GM21423 (cell line): ENCODE results near the gene NAV3.
"Not testable (repeated sequence)": the region's sequence is repeated elsewhere in the genome, so short reads cannot be mapped to it uniquely, and the experiment has no call there.

ENCODE experiments used
- ATAC-seq: cut with Tn5 transposase; IDR thresholded peaks from one replicate; pipeline ENCODE4 v1.9.1; 2021; ENCODE audit warnings: mild to moderate bottlenecking, moderate library complexity; ENCODE audit not compliant: unreplicated experiment

NAV3 gene

DNA sequence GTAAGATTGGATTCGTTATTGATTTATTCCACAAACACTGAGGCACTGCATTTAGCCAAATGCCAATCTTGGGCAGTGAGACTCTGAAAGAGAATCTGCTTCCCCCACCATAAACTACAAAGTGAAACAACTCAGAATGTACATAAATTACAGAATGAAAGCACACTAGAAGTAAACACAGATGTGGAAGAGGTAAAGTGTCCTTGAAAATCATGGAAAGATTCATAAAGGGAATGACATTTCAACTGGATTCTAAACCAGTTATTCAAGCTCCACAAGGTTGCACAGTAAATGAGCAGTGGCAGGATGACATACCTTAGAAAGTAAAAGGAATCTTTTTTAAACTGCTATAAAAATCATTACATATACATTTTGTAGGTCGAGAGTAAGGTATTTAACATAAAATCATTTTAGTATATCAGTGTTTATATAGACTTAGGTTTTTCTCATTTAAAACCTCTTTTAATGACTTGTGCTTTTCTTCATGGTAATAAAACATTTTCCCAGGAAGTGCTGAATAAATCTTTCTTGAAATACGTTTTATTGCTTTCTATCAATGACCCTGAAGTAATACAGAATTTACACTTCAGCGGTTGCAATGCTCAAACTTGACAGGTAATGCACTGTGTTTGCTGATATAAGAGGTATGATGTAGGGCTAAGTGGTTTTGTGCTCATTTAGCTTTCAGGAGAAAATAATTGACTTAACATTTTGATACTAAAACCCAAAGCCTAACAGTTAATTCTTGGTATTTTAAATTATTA, 270.6 kb downstream of the NAV3 start:
- ATAC-seq: no peak

DNA sequence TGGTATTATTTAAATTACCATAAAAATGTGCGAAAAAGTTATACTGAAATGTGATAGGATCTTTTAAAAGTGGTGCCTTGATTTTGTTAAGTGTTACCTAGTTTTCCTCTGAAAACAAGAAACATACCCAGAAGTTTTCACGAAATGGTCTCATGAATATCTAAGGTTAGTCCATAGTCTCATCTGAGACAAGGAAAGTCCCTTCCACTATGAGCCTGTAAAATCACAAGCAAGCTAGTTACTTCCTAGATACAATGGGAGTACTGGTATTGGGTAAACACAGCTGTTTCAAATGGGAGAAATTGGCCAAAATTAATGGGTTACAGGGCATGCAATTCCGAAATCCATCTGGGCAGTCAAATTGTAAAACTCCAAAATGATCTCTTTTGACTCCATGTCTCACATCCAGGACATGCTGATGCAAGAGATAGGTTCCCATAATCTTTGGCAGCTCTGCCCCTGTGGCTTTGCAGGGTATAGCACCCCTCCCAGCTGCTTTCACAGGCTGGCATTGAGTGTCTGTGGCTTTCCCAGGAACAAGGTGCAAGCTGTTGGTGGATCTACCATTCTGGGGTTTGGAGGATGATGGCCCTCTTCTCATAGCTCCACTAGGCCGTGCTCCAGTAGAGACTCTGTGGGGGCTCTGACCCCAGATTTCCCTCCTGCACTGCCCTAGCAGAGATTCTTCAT, 271.4 kb downstream of the NAV3 start:
- no peak for ATAC-seq

GRCh38 chr12:78102801-78103200, 272.1 kb downstream of the NAV3 start:
- ATAC-seq: not testable (repeated sequence)

DNA sequence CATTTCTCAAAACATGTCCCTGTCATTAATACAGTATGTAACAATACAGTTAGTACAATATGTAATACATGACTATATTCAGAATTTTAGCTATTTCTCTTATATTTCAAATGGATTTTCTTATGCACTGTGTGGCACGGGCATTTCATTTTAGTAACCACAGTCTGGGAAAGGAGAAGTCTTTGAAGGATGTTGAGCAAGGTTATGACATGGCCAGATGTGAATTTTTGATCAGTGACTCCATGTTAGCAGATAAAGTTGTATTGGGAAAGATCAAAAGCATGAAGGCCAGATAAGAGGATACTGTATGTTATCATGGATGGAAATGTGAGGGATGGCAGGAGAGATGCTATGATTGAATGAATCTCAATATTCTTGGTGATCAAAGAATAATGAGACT, 285.2 kb downstream of the NAV3 start:
- ATAC-seq: no peak

GRCh38 chr12:78118036-78118435, 287.3 kb downstream of the NAV3 start:
- ATAC-seq: no peak

GRCh38 chr12:78118486-78118885, 287.8 kb downstream of the NAV3 start:
- no peak for ATAC-seq

DNA sequence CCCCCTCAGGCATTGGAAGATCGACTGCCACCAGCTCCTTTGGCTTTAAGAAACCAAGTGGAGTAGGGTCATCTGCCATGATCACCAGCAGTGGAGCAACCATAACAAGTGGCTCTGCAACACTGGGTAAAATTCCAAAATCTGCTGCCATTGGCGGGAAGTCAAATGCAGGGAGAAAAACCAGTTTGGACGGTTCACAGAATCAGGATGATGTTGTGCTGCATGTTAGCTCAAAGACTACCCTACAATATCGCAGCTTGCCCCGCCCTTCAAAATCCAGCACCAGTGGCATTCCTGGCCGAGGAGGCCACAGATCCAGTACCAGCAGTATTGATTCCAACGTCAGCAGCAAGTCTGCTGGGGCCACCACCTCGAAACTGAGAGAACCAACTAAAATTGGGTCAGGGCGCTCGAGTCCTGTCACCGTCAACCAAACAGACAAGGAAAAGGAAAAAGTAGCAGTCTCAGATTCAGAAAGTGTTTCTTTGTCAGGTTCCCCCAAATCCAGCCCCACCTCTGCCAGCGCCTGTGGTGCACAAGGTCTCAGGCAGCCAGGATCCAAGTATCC, 288.7 kb downstream of the NAV3 start:
- ATAC-seq: no peak

- ATAC-seq: no peak
Measured at GRCh38 chr12:78120306-78120705, 289.6 kb downstream of the NAV3 start.

DNA sequence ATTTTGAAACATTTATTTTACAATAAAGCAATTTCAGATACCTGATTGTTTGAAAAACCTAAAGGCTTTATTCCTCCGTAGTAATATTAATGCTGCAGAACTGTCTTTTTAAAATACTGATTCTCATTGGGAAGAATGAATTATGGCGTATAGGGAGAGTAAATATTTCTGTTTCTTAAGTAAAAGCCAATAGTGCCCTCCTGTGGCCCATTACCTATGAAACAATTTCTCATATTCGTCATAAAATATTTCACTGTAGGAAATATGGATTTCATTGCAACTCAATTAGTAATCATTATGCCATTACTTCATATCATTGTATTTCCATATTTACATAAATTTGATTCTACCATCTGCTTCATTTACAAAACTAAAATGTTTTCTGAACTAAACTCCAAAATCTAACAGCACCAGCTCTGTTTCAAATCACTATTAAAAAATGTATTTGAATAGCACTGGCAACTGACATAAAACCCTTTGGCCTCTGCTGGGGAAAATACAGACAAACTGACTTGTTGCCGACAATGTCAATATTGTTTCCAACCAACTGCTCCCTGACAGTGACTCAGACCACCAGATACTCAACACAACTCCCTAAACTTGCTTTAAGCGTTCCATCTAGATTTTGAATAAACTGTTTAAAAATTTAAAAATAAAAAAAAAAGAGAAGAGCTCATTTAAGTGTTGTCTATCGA, 290.3 kb downstream of the NAV3 start:
- no peak for ATAC-seq

DNA sequence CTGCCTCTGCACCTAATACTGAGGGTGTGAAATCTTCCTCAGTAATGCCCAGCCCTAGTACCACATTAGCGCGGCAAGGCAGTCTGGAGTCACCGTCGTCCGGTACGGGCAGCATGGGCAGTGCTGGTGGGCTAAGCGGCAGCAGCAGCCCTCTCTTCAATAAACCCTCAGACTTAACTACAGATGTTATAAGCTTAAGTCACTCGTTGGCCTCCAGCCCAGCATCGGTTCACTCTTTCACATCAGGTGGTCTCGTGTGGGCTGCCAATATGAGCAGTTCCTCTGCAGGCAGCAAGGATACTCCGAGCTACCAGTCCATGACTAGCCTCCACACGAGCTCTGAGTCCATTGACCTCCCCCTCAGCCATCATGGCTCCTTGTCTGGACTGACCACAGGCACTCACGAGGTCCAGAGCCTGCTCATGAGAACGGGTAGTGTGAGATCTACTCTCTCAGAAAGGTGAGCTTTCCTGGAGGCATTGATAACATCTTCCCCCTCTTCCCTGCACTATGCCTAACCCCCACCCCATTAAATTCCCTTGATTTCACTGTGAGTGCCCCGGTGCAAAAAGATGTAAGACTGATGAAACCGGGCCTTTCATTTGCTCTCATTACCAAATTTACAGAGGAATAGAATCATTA, 291.4 kb downstream of the NAV3 start:
- no peak for ATAC-seq

DNA sequence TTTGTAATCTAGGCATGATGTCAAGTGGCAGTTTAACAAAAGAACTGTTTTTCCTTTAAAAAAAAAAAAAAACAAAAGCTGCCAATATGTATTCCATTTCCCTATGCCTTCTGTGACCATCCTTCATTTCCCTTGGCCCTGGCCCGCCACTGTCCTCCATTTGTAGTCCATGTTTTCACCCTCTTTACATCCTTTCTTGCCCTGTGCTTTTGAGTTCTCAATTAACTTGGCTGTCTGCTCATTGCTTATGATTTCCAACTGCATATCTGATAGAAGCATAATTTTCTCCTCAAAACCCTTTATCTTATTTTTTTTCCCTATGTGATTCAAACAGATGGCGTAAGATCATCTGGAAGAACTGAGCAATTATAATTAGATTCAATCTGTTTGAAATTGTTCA, 297.5 kb downstream of the NAV3 start:
- ATAC-seq: no peak

DNA sequence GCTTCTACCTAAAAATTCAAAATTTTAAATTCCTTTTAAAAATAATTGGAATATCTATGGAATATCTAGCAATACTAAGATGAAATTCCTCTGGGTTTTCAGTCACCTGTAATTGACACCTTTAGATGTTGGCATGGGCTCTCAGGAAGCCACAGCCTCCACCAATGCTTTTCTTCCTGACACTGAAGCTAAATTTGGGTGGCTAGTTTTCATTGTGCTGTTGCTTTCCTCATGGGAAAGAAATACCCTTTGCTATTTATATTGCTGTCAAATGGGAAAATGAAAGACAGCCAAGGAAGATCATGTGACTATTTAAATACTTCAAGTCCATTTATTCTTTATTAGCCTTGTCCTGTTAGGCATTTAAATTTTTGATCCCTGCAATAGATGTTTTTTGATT, 313.0 kb downstream of the NAV3 start:
- no peak for ATAC-seq

- ATAC-seq: no peak
Measured at GRCh38 chr12:78145398-78145797, 314.7 kb downstream of the NAV3 start.

GRCh38 chr12:78146365-78146772, 315.7 kb downstream of the NAV3 start:
- ATAC-seq: no peak

DNA sequence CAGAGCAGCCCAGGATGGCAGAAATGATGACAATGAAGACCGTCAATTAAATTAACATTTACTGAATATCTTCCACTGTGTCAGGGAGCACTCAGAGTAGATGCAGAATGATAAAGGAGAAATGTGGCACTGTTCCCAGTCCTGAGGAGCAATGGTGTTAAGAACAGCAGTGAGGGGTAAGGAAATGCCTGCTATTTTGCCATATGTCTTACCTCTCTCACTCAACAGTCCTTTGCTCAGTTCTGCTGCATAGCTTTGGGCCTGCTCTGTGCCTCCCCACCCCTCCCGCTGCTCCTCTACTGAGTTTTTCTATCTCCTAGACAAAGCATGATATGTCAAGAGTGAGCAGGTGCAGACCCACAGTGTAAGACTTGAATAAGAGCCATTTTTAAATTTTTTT, 318.8 kb downstream of the NAV3 start:
- ATAC-seq: no peak

GRCh38 chr12:78155546-78155945, 324.9 kb downstream of the NAV3 start:
- no peak for ATAC-seq

DNA sequence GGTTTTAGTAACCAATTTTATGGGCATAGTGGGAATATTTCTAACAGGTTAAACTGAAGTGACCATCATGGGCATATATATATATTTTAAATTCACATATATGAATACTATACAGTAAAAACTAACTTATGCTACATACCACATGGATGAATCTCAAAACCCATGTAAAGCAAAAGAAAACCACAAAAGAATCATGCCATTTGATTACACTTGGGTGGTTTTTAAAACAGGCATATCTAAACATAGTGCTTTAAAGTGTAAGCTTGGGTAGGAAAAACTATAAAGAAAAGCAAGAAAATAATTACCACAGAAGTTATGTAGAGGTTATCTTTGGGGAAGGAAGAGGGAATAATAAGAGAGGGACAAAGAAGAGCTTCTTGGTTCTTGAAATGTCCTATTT, 326.1 kb downstream of the NAV3 start:
- no peak for ATAC-seq

GRCh38 chr12:78157199-78157598, 326.5 kb downstream of the NAV3 start:
- no peak for ATAC-seq

DNA sequence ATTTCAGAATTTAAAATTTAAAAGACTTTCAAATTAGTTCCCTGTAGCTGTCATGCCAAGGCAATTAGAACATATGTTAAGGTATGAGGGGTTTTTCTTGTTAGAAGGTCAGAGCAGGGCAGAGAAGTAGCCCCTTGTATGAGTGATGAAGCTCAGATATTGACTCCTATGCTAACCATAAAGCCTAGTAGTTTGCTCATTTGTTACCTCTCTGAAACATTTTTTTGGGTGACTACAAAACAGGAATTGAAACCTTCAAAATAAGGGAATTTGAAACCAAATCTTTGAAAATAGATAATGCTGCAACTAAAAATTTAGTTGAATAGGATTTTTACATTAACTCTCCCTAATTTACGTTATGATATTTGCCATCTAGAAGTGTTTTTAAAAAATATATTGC, 333.5 kb downstream of the NAV3 start:
- no peak for ATAC-seq

DNA sequence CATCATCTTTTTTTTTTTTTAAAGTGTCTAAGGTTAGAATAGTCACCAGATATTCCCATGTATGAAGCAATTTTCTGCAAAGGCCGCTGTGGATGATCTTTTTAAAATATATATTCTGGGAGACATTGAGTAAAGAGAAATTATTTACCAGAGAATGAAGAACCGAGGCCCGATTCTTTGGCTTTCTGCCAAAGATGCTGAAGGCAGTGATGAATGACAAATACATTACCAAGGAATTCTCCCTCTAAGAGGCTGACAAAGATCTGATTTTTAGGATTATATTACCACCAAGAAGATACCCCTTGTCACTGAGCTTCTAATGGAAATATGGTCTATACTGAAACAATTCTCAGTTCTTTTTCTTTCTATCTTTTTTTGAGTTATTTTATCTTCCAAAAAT, 336.8 kb downstream of the NAV3 start:
- no peak for ATAC-seq

DNA sequence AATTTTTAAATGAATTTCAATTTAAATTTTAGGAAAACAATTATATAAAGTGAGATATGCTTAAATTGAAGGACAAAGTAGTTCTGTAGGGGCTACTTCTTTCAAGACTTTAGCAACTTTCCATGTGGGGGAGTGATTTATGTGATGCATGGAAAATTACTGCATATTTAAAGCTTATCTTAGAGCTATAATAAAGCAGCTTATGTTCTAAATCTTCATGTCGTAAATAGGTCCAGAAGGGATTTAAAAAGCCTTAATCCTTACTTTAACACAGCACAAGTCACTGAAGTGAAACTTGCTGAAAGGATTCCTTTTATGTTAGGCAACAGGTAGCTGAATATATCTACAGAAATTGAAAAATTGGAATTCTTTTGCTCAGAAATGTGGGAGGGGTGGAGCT, 340.4 kb downstream of the NAV3 start:
- ATAC-seq: no peak
